Stimulated activated CD8-positive, alpha-beta memory T cell treated with anti-CD3 and anti-CD28 coated beads, Interleukin-12 subunit alpha, Interleukin-12 subunit beta, amount 100 ng/mL, for 1 hour (primary cell): ENCODE results near the gene ZNF266.

ENCODE experiments used
- DNase-seq: peaks from one replicate; pipeline ENCODE4 v3.0.0-alpha.2; 2020; ENCODE audit warnings: low read depth

The ZNF266 gene

DNA sequence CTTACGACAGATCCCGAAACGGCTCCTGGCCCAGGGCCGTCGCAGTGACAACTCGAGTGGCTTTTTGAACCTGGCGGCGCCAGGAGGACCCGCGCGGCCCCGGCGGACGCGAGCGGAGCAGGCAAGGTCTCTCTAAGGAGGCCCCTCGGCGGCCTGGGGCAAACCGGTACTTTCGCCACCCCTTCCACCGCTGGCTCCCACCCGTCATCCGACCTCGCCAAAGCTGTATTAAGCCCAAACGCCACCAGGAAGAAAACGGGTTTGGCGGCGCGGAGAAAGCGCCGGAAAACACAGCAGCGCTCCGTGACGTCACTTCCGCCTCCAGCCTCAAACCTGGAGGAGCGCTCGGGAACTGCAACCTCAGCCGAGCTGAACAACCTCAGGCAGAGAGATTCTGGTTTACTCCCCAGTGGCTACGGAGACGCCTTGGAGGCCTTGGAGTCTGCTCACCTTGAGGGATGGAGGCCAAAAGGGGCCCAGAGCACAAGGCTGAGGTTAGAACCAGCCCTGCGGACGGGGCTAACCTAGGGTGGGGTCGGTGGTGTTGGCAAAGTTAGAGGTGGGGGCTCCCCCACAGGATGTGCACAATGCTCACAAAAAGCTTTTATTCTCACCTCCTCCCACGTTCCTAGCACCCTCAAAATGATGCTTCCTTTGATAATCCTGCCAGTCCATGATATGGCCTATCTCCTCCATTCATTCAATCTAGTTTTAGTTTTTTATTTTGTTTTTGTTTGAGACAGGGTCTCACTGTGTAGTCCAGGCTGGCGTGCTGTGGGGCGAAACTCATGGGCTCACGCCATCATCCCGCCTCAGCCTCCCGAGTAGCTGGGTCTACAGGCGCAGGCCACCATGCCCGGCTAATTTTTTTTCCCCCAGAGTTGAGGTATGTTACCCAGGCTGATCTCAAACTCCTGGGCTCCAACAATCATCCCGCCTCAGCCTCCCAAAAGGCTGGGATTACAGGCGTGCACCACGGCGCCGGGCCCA, at the start of gene ZNF266:
Gene ZNF266 (minus strand): TSS at position 295 of the 990 bp plus-strand sequence. CDS start 15,484 bp downstream, outside the sequence.
- peak; percentile 87 for DNase-seq

- DNase-seq = no peak
Observed at GRCh38 chr19:9485140-9485539, 49.8 kb upstream of the ZNF266 start.

GRCh38 chr19:9474975-9475374, 39.6 kb upstream of the ZNF266 start:
- DNase-seq = no peak

DNA sequence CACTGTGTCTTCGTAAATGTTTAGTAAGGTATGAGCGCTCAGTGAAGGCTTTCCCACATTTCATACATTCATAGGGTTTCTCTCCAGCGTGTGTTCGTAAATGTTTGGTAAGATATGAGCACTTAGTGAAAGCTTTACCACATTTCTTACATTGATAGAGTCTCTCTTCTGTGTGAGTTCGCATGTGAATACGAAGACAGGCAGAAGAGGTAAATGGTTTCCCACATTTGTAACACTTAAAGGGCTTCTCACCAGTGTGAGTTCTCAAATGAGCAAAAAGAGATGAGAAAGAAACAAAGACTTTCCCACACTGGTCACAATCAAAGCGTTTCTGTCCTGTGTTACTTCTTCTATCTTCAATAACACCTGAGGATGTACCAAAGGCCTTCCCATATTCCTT, 31.8 kb upstream of the ZNF266 start:
- DNase-seq = no peak

DNA sequence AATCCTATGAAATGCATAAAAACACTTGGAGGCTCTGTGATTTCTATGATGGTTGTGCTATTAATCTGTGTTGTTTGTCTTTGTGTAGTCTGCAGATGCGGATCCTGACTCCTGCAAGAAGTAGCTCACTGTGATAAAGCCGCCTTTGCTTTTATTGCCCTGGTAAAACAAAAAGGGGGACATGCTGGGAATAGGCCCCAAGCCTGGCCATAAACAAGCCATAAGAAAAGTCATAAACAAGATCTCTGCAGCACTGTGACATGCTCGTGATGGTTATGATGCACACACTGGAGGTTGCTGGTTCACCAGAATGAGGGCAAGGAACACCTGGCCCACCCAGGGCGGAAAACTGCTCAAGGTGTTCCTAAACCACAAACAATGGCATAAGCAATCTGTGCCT, 26.6 kb upstream of the ZNF266 start:
- no peak for DNase-seq

- DNase-seq = no peak
Observed at GRCh38 chr19:9456018-9456689, 20.8 kb upstream of the ZNF266 start.

- DNase-seq = no peak
Observed at GRCh38 chr19:9453953-9454352, 18.6 kb upstream of the ZNF266 start.

DNA sequence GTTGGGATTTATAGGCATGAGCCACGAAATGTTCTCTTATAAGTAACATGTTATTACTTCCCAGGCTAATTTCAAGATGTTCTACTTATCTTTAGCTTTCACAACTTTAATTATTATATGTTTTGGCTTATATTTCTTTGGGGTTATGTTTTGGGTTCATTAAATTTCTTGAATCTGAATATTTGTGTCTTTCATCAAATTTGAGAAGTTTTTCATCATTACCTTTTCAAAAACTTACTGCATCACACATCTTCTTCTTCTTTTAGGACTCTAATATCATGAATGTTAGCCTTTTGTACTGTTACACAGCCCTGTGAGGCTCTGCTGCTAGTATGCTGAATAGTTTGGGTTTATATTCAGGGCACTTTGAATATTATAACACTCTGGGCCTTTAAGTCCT, 9.7 kb upstream of the ZNF266 start:
- DNase-seq = no peak

DNA sequence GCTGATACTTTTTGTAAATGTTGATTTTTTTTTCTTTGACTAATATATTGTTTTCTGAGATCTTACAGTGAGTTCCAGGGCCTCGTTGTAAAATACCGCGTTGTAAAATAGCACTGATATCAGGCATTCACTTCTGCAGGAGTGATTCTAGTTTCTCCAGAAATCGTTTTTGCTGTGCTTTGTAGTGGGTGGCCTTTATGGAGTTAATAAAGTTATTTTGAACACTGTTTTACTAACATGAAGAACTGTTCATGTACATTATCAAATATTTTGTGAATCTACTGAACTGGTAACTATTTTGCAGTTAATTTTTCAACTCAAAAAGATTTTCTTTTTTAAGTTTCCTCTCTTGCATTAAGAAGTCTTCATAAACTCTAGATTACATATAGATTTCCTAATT, 985 bp upstream of the ZNF266 start:
- no peak for DNase-seq

- DNase-seq = peak; percentile 20
Observed at GRCh38 chr19:9431475-9431874, 3.9 kb downstream of the ZNF266 start.

GRCh38 chr19:9430444-9430843, 4.9 kb downstream of the ZNF266 start:
- no peak for DNase-seq

DNA sequence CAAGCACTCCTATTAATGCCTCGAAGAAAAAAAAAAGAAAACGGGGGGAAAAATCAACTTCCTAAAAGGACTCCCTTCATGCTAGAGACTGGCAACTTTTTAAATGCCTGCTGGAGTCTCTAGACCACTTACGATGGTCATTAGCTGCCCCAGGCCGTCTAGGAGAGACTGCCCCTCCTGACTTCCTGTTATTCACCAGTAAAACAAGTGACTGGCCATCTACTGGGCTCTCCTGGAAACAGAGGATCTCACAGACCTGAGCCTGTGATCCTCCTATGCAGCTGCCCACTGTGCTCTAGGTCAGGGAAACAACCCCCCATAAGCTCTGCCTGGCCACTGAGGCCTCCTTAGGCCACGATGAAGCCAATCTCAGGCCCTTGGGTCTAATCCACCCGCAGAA, 7.4 kb downstream of the ZNF266 start:
- no peak for DNase-seq

GRCh38 chr19:9413240-9413954, 22.0 kb downstream of the ZNF266 start:
- no peak for DNase-seq

GRCh38 chr19:9407827-9408226, 27.5 kb downstream of the ZNF266 start:
- no peak for DNase-seq

- DNase-seq = peak; percentile 11
Observed at GRCh38 chr19:9406798-9407352, 28.5 kb downstream of the ZNF266 start.

DNA sequence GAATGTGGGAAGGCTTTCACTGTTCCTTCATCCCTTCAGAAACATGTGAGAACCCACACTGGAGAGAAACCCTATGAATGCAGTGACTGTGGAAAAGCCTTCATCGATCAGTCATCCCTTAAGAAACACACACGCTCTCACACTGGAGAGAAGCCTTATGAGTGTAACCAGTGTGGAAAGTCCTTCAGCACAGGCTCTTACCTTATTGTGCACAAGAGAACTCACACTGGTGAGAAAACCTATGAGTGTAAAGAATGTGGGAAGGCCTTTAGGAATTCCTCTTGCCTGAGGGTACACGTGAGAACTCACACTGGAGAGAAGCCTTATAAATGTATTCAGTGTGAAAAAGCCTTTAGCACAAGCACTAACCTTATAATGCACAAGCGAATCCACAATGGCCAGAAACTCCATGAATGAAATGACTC, 54.0 kb downstream of the ZNF266 start:
- no peak for DNase-seq

GRCh38 chr19:9370738-9371619, 64.4 kb downstream of the ZNF266 start:
- DNase-seq = no peak

- DNase-seq = no peak
Observed at GRCh38 chr19:9362905-9363304, 72.5 kb downstream of the ZNF266 start, which contains the start of gene ZNF177. TSS of gene ZNF177 (plus strand) at chr19:9363013. CDS start at chr19:9378312, 15,299 bp downstream.
